A549 treated with dexamethasone at 1 μM for 4 hours (cell line): ENCODE results near the gene OR2M2. TPM values are rescaled to one million over a fixed set of nuclear protein-coding genes. Genes with fewer than 3 reads are reported as not detected.

Source experiments
- total RNA-seq: library from RNA; stranded (reverse); fragments of 200-300 nt; extraction: Qiagen RNA extraction; gene quantifications from 5 replicates; pipeline ENCODE4 v1.2.3, GENCODE V29; 2022

The OR2M2 gene, protein sequence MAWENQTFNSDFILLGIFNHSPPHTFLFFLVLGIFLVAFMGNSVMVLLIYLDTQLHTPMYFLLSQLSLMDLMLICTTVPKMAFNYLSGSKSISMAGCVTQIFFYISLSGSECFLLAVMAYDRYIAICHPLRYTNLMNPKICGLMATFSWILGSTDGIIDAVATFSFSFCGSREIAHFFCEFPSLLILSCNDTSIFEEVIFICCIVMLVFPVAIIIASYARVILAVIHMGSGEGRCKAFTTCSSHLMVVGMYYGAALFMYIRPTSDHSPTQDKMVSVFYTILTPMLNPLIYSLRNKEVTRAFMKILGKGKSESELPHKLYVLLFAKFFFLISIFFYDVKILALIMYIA
- total RNA-seq, result not detected in 5 replicates

DNA sequence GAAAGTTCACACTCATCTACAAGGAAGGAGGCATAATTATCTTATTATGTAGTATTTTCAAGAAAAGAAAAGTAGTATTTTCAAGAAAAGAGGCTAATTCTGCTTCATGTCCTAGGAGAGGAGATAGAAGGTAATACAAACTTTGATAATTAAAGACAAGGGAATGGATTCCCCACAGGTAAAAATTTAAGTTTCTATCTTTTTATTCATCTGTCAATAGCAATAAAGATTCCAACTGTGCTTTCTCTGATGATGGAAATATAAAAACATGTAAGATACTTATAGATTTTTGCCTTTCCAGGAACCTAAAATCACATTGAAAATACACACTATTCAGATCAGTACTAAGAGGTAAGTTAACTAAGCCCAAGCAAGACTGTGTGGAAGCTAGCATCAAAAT, at the start of gene OR2M2:
Gene OR2M2, plus strand, starts transcription at position 301 of the 400 bp plus-strand sequence. CDS start 5,165 bp downstream, outside the sequence.

GRCh38 chr1:248144513-248145198, 30.0 kb upstream of the OR2M2 start, which contains the start of gene OR2M5:
Gene OR2M5 (plus strand): TSS chr1:248145148. CDS start chr1:248145148, 0 bp downstream.

DNA sequence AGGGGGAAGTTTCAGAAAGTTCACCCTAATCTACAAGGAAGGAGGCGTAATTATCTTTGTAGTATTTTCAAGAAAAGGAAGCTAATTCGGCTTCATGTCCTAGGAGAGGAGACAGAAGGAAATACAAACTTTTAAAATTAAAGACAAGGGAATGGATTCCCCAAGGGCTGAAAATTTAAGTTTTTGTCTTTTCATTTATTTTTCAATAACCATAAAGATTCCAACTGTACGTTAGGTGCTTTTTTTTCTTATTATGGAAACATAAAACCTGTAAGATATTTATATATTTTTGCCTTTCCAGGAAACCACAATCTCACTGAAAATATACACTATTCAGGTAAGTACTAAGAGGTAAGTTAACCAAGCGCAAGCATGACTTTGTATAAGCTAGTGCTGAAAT, 22.3 kb downstream of the OR2M2 start, which contains the start of gene OR2M3:
Gene OR2M3, plus strand, starts transcription at position 301 of the 400 bp plus-strand sequence. CDS start 5,803 bp downstream, outside the sequence.

Other genes starting within 250 kb of the OR2M2 start
- gene OR2AJ1, start 249.9 kb upstream of the OR2M2 start, total RNA-seq, result not detected in 5 replicates
- not detected in 5 replicates for gene OR2L8, start 226.0 kb upstream of the OR2M2 start, total RNA-seq
- not detected in 5 replicates for gene OR2AK2, start 209.6 kb upstream of the OR2M2 start, total RNA-seq
- gene OR2L5, start 161.2 kb upstream of the OR2M2 start, total RNA-seq, result not detected in 5 replicates
- gene OR2L2, start 144.8 kb upstream of the OR2M2 start, total RNA-seq, result 0.02 TPM in 1 of 5 replicates, not detected in the others
- gene OR2L3, start 128.0 kb upstream of the OR2M2 start, total RNA-seq, result not detected in 5 replicates
- gene OR2L13, start 79.6 kb upstream of the OR2M2 start, total RNA-seq, result not detected in 5 replicates
- gene OR2M5, start 29.7 kb upstream of the OR2M2 start, total RNA-seq, result not detected in 5 replicates
- gene OR2M3, start 22.4 kb downstream of the OR2M2 start, total RNA-seq, result not detected in 5 replicates
- gene OR2M4, start 56.6 kb downstream of the OR2M2 start, total RNA-seq, result not detected in 5 replicates
- not detected in 5 replicates for gene OR2T33, start 103.2 kb downstream of the OR2M2 start, total RNA-seq
- gene OR2T12, start 128.6 kb downstream of the OR2M2 start, total RNA-seq, result not detected in 5 replicates
- not detected in 5 replicates for gene OR2M7, start 149.7 kb downstream of the OR2M2 start, total RNA-seq
- gene OR14C36, start 174.0 kb downstream of the OR2M2 start, total RNA-seq, result not detected in 5 replicates
- gene OR2T4, start 186.8 kb downstream of the OR2M2 start, total RNA-seq, result not detected in 5 replicates
- not detected in 5 replicates for gene OR2T6, start 200.9 kb downstream of the OR2M2 start, total RNA-seq
- not detected in 5 replicates for gene OR2T1, start 228.2 kb downstream of the OR2M2 start, total RNA-seq